HCT116 (cell line): ENCODE data around the gene FABP1. TPM values are rescaled to one million over a fixed set of nuclear protein-coding genes. Genes with fewer than 3 reads are reported as not detected.

ENCODE experiments used
- ATAC-seq: fragments of 200-7000 bp; cut with Tn5 transposase; 2 replicates; pipeline ENCODE4 v1.9.1; 2020; ENCODE audit warnings: mild to moderate bottlenecking, moderate library complexity
- BruUV-seq: library from RNA; stranded (reverse); fragments of 400-500 nt; replicated peaks from 2 replicates; lab custom pipeline; 2021; lab: Mats Ljungman, UMichigan
- CTCF ChIA-PET: fragments of 300-600 bp; sonication (Branson Sonifier 250); formaldehyde crosslinking; loops from one replicate; lab custom pipeline; 2021; ENCODE audit warnings: antibody characterized with exemption; lab: Charles Lee
- POLR2A ChIA-PET: fragments of 300-600, 350-600 bp; sonication (Branson Sonifier 250); formaldehyde crosslinking; loops from one replicate; lab custom pipeline; 2021; ENCODE audit warnings: antibody characterized with exemption; lab: Charles Lee
- RAD21 ChIA-PET, 2 experiments: fragments of 300-600 bp; sonication (Branson Sonifier 250); formaldehyde crosslinking; loops; one replicate each; lab custom pipeline; 2023; ENCODE audit warnings: low total read pairs in 2 of 2; ENCODE audit not compliant: uncharacterized antibody in 2 of 2, unreplicated experiment in 2 of 2, low non-redundant PET in 1 of 2; lab: Charles Lee
- DNase-seq: peaks from one replicate; pipeline ENCODE4 v3.0.0-alpha.2; 2010; ENCODE audit warnings: low read depth, low spot score
- H2AFZ ChIP-seq: fragments of 200-600 bp; shearing (Covaris generic), sonication (generic); 2 replicates; pipeline ENCODE4 v1.6.1; 2017; ENCODE audit warnings: low read depth, mixed run types, mixed read lengths, antibody characterized with exemption, low read length; ENCODE audit not compliant: poor library complexity, severe bottlenecking
- H3K27ac ChIP-seq: 2 replicates; pipeline ENCODE4 v1.5.1; 2012; ENCODE audit warnings: low read depth, low read length
- H3K27me3 ChIP-seq: fragments of 200-600 bp; sonication (generic); 2 replicates; pipeline ENCODE4 v1.6.1; 2016; ENCODE audit warnings: mixed run types, low read length, mixed read lengths; ENCODE audit not compliant: insufficient read depth
- H3K36me3 ChIP-seq, 2 experiments: fragments of 200-500 bp in 1 of 2; fragments of 200-600 bp in 1 of 2; sonication (Bioruptor generic) in 1 of 2; sonication (generic) in 1 of 2; 2 replicates each; pipeline versions ENCODE4 v1.5.1 to v1.6.1; 2014 to 2016; ENCODE audit warnings: low read length in 2 of 2, inconsistent platforms in 1 of 2, mixed read lengths in 1 of 2, mixed run types in 1 of 2; ENCODE audit not compliant: insufficient read depth in 2 of 2, control insufficient read depth in 1 of 2
- H3K4me1 ChIP-seq, 2 experiments: fragments of 200-600 bp in 1 of 2; sonication (generic) in 1 of 2; 2 replicates each; pipeline versions ENCODE4 v1.5.1 to v1.6.1; 2012 to 2017; ENCODE audit warnings: low read length in 2 of 2, inconsistent platforms in 1 of 2, mild to moderate bottlenecking in 1 of 2, mixed read lengths in 1 of 2, mixed run types in 1 of 2, moderate library complexity in 1 of 2; ENCODE audit not compliant: insufficient read depth in 2 of 2, control insufficient read depth in 1 of 2
- H3K4me2 ChIP-seq: fragments of 200-600 bp; sonication (generic); 2 replicates; pipeline ENCODE4 v1.6.1; 2017; ENCODE audit warnings: mixed run types, low read length, mixed read lengths
- H3K4me3 ChIP-seq, 2 experiments: fragments of 200-600 bp in 1 of 2; sonication (generic) in 1 of 2; replicated peaks in 1 of 2; 2 replicates each; pipeline ENCODE4 v1.5.1; 2011 to 2016; ENCODE audit warnings: low read length in 2 of 2, control low read depth in 1 of 2, low read depth in 1 of 2, mild to moderate bottlenecking in 1 of 2, mixed read lengths in 1 of 2, mixed run types in 1 of 2
- H3K79me2 ChIP-seq: fragments of 200-600 bp; sonication (generic); 2 replicates; pipeline ENCODE4 v1.6.1; 2017; ENCODE audit warnings: mild to moderate bottlenecking, mixed run types, low read length, moderate library complexity, mixed read lengths; ENCODE audit not compliant: insufficient read depth
- H3K9ac ChIP-seq: fragments of 200-600 bp; sonication (generic); 2 replicates; pipeline ENCODE4 v1.6.1; 2016; ENCODE audit warnings: low read length, mixed read lengths
- H3K9me2 ChIP-seq: fragments of 200-600 bp; sonication (generic), shearing (Covaris generic); 2 replicates; pipeline ENCODE4 v1.6.1; 2017; ENCODE audit warnings: mixed run types, mild to moderate bottlenecking, moderate library complexity; ENCODE audit not compliant: insufficient read depth
- H3K9me3 ChIP-seq, 2 experiments: fragments of 200-500 bp in 1 of 2; fragments of 200-600 bp in 1 of 2; sonication (Bioruptor generic) in 1 of 2; sonication (generic) in 1 of 2; 2 replicates each; pipeline ENCODE4 v1.6.1; 2014 to 2017; ENCODE audit warnings: low read length in 2 of 2, mixed read lengths in 2 of 2, inconsistent platforms in 1 of 2, low read depth in 1 of 2, mild to moderate bottlenecking in 1 of 2, mixed run types in 1 of 2, moderate library complexity in 1 of 2; ENCODE audit not compliant: control insufficient read depth in 1 of 2, insufficient read depth in 1 of 2
- H4K20me1 ChIP-seq: fragments of 200-600 bp; sonication (generic), shearing (Covaris generic); 2 replicates; pipeline ENCODE4 v1.6.1; 2017; ENCODE audit warnings: mixed run types, mild to moderate bottlenecking, moderate library complexity; ENCODE audit not compliant: insufficient read depth
- EZH2phosphoT487 ChIP-seq: fragments of 200-600 bp; IDR thresholded peaks from 2 replicates; pipeline ENCODE4 v1.6.1; 2018; ENCODE audit warnings: antibody characterized with exemption, borderline replicate concordance
- JUND ChIP-seq: IDR thresholded peaks from 2 replicates; pipeline ENCODE4 v1.6.1; 2012
- POLR2AphosphoS5 ChIP-seq: IDR thresholded peaks from 2 replicates; pipeline ENCODE4 v1.6.1; 2011; ENCODE audit warnings: mild to moderate bottlenecking, low read depth, low read length, moderate library complexity
- RAD21 ChIP-seq: IDR thresholded peaks from 2 replicates; pipeline ENCODE4 v1.6.1; 2012; ENCODE audit warnings: low read depth, mild to moderate bottlenecking
- SIN3A ChIP-seq: IDR thresholded peaks from 2 replicates; pipeline ENCODE4 v1.6.1; 2012; ENCODE audit warnings: low read depth
- SP1 ChIP-seq: IDR thresholded peaks from 2 replicates; pipeline ENCODE4 v1.6.1; 2012; ENCODE audit warnings: low read depth
- SRF ChIP-seq: IDR thresholded peaks from 2 replicates; pipeline ENCODE4 v1.6.1; 2012; ENCODE audit warnings: low read depth
- TCF7L2 ChIP-seq: IDR thresholded peaks from 2 replicates; pipeline ENCODE4 v1.7.0; 2011; ENCODE audit warnings: borderline replicate concordance, inconsistent platforms; ENCODE audit not compliant: insufficient read depth, insufficient read length; ENCODE audit errors: extremely low read depth
- YY1 ChIP-seq: IDR thresholded peaks from 2 replicates; pipeline ENCODE4 v1.6.1; 2011; ENCODE audit warnings: low read length, low read depth, moderate library complexity, mild to moderate bottlenecking; ENCODE audit not compliant: insufficient replicate concordance; ENCODE audit errors: extremely low read depth
- ZFX ChIP-seq: fragments of 450-650 bp; IDR thresholded peaks from 2 replicates; pipeline ENCODE4 v1.6.1; 2017
- ZNF274 ChIP-seq: fragments of 200-500 bp; sonication (Bioruptor generic); IDR thresholded peaks from 2 replicates; pipeline ENCODE4 v1.6.1; 2014; ENCODE audit warnings: mild to moderate bottlenecking, low read depth, low read length, inconsistent platforms
- intact Hi-C: fragments of 100-400 bp; cut with micrococcal nuclease; formaldehyde crosslinking; loops from 2 replicates; pipeline ENCODE4 v1.10.0; 2022
- total RNA-seq: library from RNA; stranded (reverse); gene quantifications from one replicate; pipeline ENCODE4 v1.2.1, GENCODE V29; 2021; ENCODE audit not compliant: unreplicated experiment
- TF ChIP-seq, protein P1 (sequence below): IDR thresholded peaks from 2 replicates; pipeline ENCODE4 v1.6.1; 2011; ENCODE audit warnings: mild to moderate bottlenecking, low read length, moderate library complexity; ENCODE audit not compliant: insufficient replicate concordance; ENCODE audit errors: extremely low read depth
- TF ChIP-seq, protein P2 (sequence below): IDR thresholded peaks from 2 replicates; pipeline ENCODE4 v1.6.1; 2012; ENCODE audit warnings: low read depth
- TF ChIP-seq, protein P3 (sequence below): IDR thresholded peaks from 2 replicates; pipeline ENCODE4 v1.6.1; 2012

FABP1 gene
- total RNA-seq, 1 experiment from 2014 or later, result 0.61 TPM

DNA sequence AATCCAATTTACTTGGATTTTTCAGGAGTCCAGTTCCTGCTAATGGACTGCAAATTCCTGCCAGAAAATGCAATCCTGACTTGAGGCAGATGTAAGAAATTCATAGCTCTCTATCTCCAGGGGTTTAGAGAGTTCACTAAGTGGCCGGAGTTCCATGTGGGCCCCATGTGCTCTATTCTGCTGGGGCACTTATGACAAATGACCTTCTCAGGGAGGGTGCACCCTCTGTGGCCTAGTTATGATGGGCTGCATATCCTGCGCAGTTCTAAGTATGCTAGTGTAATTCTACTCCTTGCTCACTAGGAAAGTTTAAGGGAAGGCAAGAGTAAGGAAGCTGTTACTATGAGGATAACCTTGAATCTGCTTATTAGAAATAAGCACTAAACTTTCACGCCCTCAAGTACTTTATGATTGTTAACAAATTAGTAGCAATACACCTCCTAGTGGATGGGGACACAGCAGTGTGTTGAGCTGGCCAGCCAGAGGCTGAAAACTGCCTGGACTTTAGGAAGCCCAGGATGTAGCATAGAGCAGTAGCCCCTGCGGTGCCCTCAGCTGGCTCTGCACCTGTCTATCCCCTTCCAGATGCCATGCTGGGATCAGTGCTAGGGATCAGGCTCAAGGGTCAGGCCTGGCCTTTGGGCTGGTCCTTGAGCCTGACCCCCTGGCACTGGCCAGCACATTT is 45.8 kb downstream of the FABP1 start:
- no peak for DNase-seq
- ATAC-seq, result 0 out of 2 replicates have a peak, but pooled peaks have one; percentile 22
- H3K36me3 ChIP-seq, result no peaks in the 10 kb centered on the region
- H3K4me3 ChIP-seq, result no peak overlapping the region
- H3K27me3 ChIP-seq, result no peaks in the 10 kb centered on the region
- no peaks in the 10 kb centered on the region for H4K20me1 ChIP-seq
- no peaks in the 10 kb centered on the region for H3K9me2 ChIP-seq
- POLR2A ChIA-PET, result no interaction called here
- CTCF ChIA-PET, result interaction anchor here (1.9 to 4.5 kb wide), 2 partner anchors 22 kb away, joined by 6 to 12 read pairs; no protein-coding TSS in a partner anchor
- RAD21 ChIA-PET, result no interaction called here
- H3K4me1 ChIP-seq, result peaks cover 0 to 5% of the 10 kb centered on the region in 2 experiments; a peak in 1 of 4 replicates
- H3K9me3 ChIP-seq, result no peaks in the 10 kb centered on the region
- H3K4me2 ChIP-seq, result no peak overlapping the region
- H2AFZ ChIP-seq, result no peak overlapping the region
- TF ChIP-seq, protein P1, sequence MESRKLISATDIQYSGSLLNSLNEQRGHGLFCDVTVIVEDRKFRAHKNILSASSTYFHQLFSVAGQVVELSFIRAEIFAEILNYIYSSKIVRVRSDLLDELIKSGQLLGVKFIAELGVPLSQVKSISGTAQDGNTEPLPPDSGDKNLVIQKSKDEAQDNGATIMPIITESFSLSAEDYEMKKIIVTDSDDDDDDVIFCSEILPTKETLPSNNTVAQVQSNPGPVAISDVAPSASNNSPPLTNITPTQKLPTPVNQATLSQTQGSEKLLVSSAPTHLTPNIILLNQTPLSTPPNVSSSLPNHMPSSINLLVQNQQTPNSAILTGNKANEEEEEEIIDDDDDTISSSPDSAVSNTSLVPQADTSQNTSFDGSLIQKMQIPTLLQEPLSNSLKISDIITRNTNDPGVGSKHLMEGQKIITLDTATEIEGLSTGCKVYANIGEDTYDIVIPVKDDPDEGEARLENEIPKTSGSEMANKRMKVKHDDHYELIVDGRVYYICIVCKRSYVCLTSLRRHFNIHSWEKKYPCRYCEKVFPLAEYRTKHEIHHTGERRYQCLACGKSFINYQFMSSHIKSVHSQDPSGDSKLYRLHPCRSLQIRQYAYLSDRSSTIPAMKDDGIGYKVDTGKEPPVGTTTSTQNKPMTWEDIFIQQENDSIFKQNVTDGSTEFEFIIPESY, result no peak
- BruUV-seq, result no TSS peak
- no peaks in the 10 kb centered on the region for H3K79me2 ChIP-seq
- H3K9ac ChIP-seq, result no peak overlapping the region
- intact Hi-C loops, result no loop called here
- no peak overlapping the region for H3K27ac ChIP-seq

DNA sequence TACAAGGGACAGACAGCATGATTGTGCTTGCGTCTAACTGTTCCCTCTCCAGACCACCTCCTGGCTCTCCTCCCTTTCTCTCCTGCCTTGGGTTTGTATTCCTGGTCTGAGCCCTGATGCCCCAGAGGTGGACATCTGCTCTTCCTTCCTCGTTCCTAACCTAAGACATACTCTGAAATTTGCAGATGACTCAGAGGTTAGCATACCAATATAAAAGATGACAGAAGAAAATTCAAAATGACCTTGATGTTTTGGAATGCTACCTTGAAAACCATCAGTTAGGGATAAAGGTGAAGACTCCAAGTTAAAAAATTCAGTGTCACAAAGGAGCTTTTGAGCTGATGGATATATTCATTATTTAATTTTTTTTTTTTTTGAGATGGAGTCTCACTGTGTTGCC is 47.3 kb downstream of the FABP1 start:
- H3K27me3 ChIP-seq, result no peaks in the 10 kb centered on the region
- no peak overlapping the region for H3K4me2 ChIP-seq
- no peaks in the 10 kb centered on the region for H4K20me1 ChIP-seq
- H3K9ac ChIP-seq, result no peak overlapping the region
- no TSS peak for BruUV-seq
- no peaks in the 10 kb centered on the region for H3K36me3 ChIP-seq
- H3K27ac ChIP-seq, result no peak overlapping the region
- ATAC-seq (no peak), DNase-seq (no peak)
- H3K9me3 ChIP-seq, result no peaks in the 10 kb centered on the region
- ChIA-PET CTCF (interaction anchor here (1.9 kb wide), 1 partner anchor 20 kb away, joined by 6 read pairs; no protein-coding TSS in a partner anchor), RAD21 (no interaction called here), POLR2A (no interaction called here)
- H3K4me1 ChIP-seq, result peaks cover 0 to 2% of the 10 kb centered on the region in 2 experiments; a peak in 1 of 4 replicates
- H3K79me2 ChIP-seq, result no peaks in the 10 kb centered on the region
- no peaks in the 10 kb centered on the region for H3K9me2 ChIP-seq
- intact Hi-C loops, result no loop called here
- H3K4me3 ChIP-seq, result no peak overlapping the region
- no peak overlapping the region for H2AFZ ChIP-seq
- TF ChIP-seq SRF (no peak), ZFX (no peak), SP1 (no peak), SIN3A (no peak), RAD21 (no peak), EZH2phosphoT487 (no peak), YY1 (no peak), ZNF274 (no peak), POLR2AphosphoS5 (no peak), TCF7L2 (no peak), JUND (no peak)
- TF ChIP-seq, protein P2, sequence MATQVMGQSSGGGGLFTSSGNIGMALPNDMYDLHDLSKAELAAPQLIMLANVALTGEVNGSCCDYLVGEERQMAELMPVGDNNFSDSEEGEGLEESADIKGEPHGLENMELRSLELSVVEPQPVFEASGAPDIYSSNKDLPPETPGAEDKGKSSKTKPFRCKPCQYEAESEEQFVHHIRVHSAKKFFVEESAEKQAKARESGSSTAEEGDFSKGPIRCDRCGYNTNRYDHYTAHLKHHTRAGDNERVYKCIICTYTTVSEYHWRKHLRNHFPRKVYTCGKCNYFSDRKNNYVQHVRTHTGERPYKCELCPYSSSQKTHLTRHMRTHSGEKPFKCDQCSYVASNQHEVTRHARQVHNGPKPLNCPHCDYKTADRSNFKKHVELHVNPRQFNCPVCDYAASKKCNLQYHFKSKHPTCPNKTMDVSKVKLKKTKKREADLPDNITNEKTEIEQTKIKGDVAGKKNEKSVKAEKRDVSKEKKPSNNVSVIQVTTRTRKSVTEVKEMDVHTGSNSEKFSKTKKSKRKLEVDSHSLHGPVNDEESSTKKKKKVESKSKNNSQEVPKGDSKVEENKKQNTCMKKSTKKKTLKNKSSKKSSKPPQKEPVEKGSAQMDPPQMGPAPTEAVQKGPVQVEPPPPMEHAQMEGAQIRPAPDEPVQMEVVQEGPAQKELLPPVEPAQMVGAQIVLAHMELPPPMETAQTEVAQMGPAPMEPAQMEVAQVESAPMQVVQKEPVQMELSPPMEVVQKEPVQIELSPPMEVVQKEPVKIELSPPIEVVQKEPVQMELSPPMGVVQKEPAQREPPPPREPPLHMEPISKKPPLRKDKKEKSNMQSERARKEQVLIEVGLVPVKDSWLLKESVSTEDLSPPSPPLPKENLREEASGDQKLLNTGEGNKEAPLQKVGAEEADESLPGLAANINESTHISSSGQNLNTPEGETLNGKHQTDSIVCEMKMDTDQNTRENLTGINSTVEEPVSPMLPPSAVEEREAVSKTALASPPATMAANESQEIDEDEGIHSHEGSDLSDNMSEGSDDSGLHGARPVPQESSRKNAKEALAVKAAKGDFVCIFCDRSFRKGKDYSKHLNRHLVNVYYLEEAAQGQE, result no peak
- TF ChIP-seq, protein P3, sequence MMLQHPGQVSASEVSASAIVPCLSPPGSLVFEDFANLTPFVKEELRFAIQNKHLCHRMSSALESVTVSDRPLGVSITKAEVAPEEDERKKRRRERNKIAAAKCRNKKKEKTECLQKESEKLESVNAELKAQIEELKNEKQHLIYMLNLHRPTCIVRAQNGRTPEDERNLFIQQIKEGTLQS, result no peak
